ENCODE measurements around the gene CCPG1.
"Not testable (repeated sequence)": the region's sequence is repeated elsewhere in the genome, so short reads cannot be mapped to it uniquely, and the experiment has no call there.

DNA sequence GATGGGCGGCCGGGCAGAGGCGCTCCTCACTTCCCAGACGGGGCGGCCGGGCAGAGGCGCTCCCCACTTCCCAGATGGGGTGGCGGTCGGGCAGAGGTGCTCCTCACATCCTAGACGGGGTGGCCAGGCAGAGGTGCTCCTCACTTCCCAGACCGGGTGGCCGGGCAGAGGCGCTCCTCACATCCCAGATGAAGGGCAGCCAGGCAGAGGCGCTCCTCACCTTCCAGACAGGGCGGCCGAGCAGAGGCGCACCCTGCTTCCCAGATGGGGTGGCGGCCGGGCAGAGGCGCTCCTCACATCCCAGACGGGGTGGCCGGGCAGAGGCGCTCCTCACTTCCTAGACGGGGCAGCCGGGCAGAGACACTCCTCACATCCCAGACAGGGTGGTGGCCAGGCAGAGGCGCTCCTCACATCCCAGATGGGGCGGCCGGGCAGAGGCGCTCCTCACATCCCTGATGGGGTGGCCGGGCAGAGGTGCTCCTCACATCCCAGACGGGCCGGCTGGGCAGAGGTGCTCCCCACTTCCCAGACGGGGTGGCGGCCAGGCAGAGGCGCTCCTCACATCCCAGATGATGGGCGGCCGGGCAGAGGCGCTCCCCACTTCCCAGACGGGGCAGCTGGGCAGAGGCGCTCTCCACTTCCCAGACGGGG lies 38.3 kb upstream of the CCPG1 start:
- TF ChIP-seq CTCF (conservative IDR thresholded peaks at IDR 0.05); ZFX (IDR thresholded peaks at IDR 0.05): not testable (repeated sequence)

Data from C4-2B (cell line).